Posterior cingulate gyrus (tissue), 11 donors: ENCODE measurements around the gene CEP19.

ENCODE experiments used
- DNase-seq, 10 donors: peaks; one replicate each; pipeline versions ENCODE4 v3.0.0 to v3.0.0-alpha.2; 2020 to 2021; ENCODE audit warnings: mixed read lengths in 3 of 10
- intact Hi-C: fragments of 100-400 bp; cut with DNase I; formaldehyde crosslinking; loops from one replicate; pipeline ENCODE4 v1.15.1; 2023

The CEP19 gene

GRCh38 chr3:196667056-196667825, 44.8 kb downstream of the CEP19 start:
- intact Hi-C loops, result no loop called here
- DNase-seq, result no peak

- DNase-seq, result peak in 8 of 10 donors; percentile 8 to 87 (median 32)
- intact Hi-C loops, result no loop called here
These were observed 45.8 kb downstream of the CEP19 start for GRCh38 chr3:196666001-196666867.

GRCh38 chr3:196662711-196663571, 49.1 kb downstream of the CEP19 start:
- DNase-seq, result peak in 1 of 10 donors; percentile 12
- intact Hi-C loops, result no loop called here

- intact Hi-C loops, result no loop called here
- no peak for DNase-seq
These were observed 50.0 kb downstream of the CEP19 start for GRCh38 chr3:196662033-196662432.

DNA sequence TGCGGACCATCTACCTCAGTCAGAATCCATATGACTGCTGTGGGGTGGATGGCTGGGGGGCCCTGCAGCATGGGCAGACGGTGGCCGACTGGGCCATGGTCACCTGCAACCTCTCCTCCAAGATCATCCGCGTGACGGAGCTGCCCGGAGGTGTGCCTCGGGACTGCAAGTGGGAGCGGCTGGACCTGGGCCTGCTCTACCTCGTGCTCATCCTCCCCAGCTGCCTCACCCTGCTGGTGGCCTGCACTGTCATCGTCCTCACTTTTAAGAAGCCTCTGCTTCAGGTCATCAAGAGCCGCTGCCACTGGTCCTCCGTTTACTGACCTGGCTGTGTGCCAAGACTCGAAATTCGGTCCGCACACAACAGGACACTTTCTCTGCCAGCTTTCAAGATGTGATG, 50.6 kb downstream of the CEP19 start:
- intact Hi-C loops, result no loop called here
- peak in 1 of 10 donors; percentile 61 for DNase-seq

GRCh38 chr3:196660381-196661166, 51.5 kb downstream of the CEP19 start:
- intact Hi-C loops, result no loop called here

GRCh38 chr3:196659901-196660351, 52.1 kb downstream of the CEP19 start:
- DNase-seq, result peak in 1 of 10 donors; percentile 74
- intact Hi-C loops, result no loop called here

More at GRCh38 chr3:196660381-196661166, 51.5 kb downstream of the CEP19 start:
- peak in 1 of 10 donors; percentile 64 for DNase-seq
